Trophoblast cell (in vitro differentiated cells and primary cell): ENCODE data around the gene ARAP2.
A peak's percentile ranks its signal among the peaks of the same experiment; 100 is the strongest.

Source experiments
- DNase-seq, 2 donors: peaks; one replicate each; pipeline ENCODE4 v3.0.0-alpha.2; 2016
- H2AFZ ChIP-seq: 2 replicates; pipeline ENCODE4 v1.6.1; 2013; ENCODE audit warnings: low read length, moderate library complexity, mild to moderate bottlenecking; ENCODE audit not compliant: insufficient read depth, poor library complexity
- H2AK5ac ChIP-seq: 2 replicates; pipeline ENCODE4 v1.6.1; 2013; ENCODE audit warnings: mild to moderate bottlenecking, low read length
- H2BK120ac ChIP-seq: 2 replicates; pipeline ENCODE4 v1.6.1; 2013; ENCODE audit warnings: low read length, mild to moderate bottlenecking, moderate library complexity; ENCODE audit not compliant: insufficient read depth, poor library complexity
- H2BK12ac ChIP-seq: 2 replicates; pipeline ENCODE4 v1.6.1; 2013; ENCODE audit warnings: mild to moderate bottlenecking, low read length, moderate library complexity
- H2BK5ac ChIP-seq: 2 replicates; pipeline ENCODE4 v1.6.1; 2013; ENCODE audit warnings: low read length, low read depth, moderate library complexity, mild to moderate bottlenecking; ENCODE audit not compliant: poor library complexity
- H3K14ac ChIP-seq: 2 replicates; pipeline ENCODE4 v1.6.1; 2013; ENCODE audit warnings: mild to moderate bottlenecking, low read length
- H3K18ac ChIP-seq: 2 replicates; pipeline ENCODE4 v1.6.1; 2013; ENCODE audit warnings: mild to moderate bottlenecking, low read length
- H3K23ac ChIP-seq: 2 replicates; pipeline ENCODE4 v1.6.1; 2013; ENCODE audit warnings: low read length
- H3K27ac ChIP-seq: 2 replicates; pipeline ENCODE4 v1.5.1; 2013; ENCODE audit warnings: low read depth, mild to moderate bottlenecking, inconsistent platforms, low read length, moderate library complexity
- H3K27me3 ChIP-seq: 2 replicates; pipeline ENCODE4 v1.6.1; 2013; ENCODE audit warnings: inconsistent platforms, mild to moderate bottlenecking, low read length, moderate library complexity; ENCODE audit not compliant: insufficient read depth
- H3K36me3 ChIP-seq, 2 experiments: 1 replicate in 1 of 2; 2 replicates in 1 of 2; pipeline ENCODE4 v1.6.1; 2013; ENCODE audit warnings: low read length in 2 of 2, mild to moderate bottlenecking in 2 of 2, moderate library complexity in 1 of 2; ENCODE audit not compliant: insufficient read depth in 2 of 2, control insufficient read depth in 1 of 2
- H3K4ac ChIP-seq: 2 replicates; pipeline ENCODE4 v1.6.1; 2013; ENCODE audit warnings: low read depth, mild to moderate bottlenecking, low read length, moderate library complexity
- H3K4me1 ChIP-seq, 2 experiments: 1 replicate in 1 of 2; 2 replicates in 1 of 2; pipeline ENCODE4 v1.6.1; 2013; ENCODE audit warnings: low read length in 2 of 2, mild to moderate bottlenecking in 2 of 2, moderate library complexity in 1 of 2; ENCODE audit not compliant: insufficient read depth in 2 of 2, control insufficient read depth in 1 of 2
- H3K4me2 ChIP-seq: 2 replicates; pipeline ENCODE4 v1.6.1; 2013; ENCODE audit warnings: inconsistent platforms, mild to moderate bottlenecking, low read length, moderate library complexity
- H3K4me3 ChIP-seq: 2 replicates; pipeline ENCODE4 v1.5.1; 2013; ENCODE audit warnings: mild to moderate bottlenecking, low read depth, low read length, inconsistent platforms
- H3K79me1 ChIP-seq: one replicate; pipeline ENCODE4 v1.6.1; 2013; ENCODE audit warnings: low read length
- H3K79me2 ChIP-seq: 2 replicates; pipeline ENCODE4 v1.6.1; 2013; ENCODE audit warnings: low read length, mild to moderate bottlenecking; ENCODE audit not compliant: control insufficient read depth, insufficient read depth, poor library complexity
- H3K9ac ChIP-seq: 2 replicates; pipeline ENCODE4 v1.6.1; 2013; ENCODE audit warnings: mild to moderate bottlenecking, low read length
- H3K9me3 ChIP-seq: 2 replicates; pipeline ENCODE4 v1.6.1; 2013; ENCODE audit warnings: low read depth, mild to moderate bottlenecking, control low read depth, inconsistent platforms, low read length; ENCODE audit not compliant: insufficient read depth
- H4K12ac ChIP-seq: 2 replicates; pipeline ENCODE4 v1.6.1; 2013; ENCODE audit warnings: low read depth, mild to moderate bottlenecking, low read length, moderate library complexity
- H4K8ac ChIP-seq: 2 replicates; pipeline ENCODE4 v1.6.1; 2013; ENCODE audit warnings: low read depth, mild to moderate bottlenecking, low read length, moderate library complexity
- H4K91ac ChIP-seq: one replicate; pipeline ENCODE4 v1.6.1; 2013; ENCODE audit warnings: low read depth, mild to moderate bottlenecking, low read length, moderate library complexity
- WGBS: extraction: QIAGEN DNeasy Blood & Tissue Kit; methylation state at CpG from one replicate; pipeline ENCODE4 v1.1.7; 2013; ENCODE audit warnings: missing lambda C conversion rate; ENCODE audit not compliant: insufficient read length, insufficient coverage; ENCODE audit errors: extremely low coverage; 5-methylcytosine and 5-hydroxymethylcytosine counted together

Gene ARAP2

DNA sequence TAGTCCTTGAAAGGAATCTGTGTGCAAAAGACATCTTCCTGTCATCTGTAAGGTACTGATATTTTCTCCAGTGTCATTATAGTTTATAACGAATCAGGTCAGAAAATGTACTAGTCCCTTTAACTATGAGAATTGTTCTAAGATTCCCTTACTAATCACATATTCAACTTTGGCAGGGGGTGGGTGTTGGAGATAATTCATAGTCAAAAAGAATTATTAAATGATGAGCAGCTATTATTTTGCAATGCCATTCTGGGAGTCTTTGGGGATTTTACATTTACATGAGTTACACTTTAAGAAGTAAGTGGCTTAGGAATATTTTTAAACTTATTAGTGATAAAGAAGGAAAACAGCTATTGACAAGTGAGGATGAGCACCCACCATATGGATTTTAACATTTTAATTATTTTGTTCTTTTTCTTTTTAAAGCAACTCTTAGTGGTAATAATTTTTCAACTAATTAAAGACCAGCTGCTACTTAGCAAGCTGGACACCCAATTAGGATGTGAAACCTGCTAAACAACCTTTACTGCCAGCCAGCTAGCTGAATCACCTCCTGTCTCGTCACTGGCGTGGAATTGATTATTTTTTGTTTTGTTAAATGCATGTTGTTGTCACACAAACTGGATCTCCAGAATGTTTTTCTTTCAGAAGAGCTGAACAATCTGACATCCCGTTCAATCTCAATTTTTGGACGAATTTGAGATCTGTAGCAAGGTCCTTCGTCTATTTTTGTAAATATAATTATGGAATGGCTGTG lies 219.2 kb downstream of the ARAP2 start:
- H3K23ac ChIP-seq = no peak overlapping the region
- WGBS = no CpG with 5 or more reads among the region's 6 CpGs

GRCh38 chr4:36020351-36020750 lies 224.0 kb downstream of the ARAP2 start:
- no peak overlapping the region for H3K9ac ChIP-seq
- H2BK12ac ChIP-seq = no peak overlapping the region
- no peaks in the 10 kb centered on the region for H3K79me2 ChIP-seq
- H3K27me3 ChIP-seq = no peaks in the 10 kb centered on the region
- H2BK5ac ChIP-seq = no peak overlapping the region
- no peak overlapping the region for H2BK120ac ChIP-seq
- H4K91ac ChIP-seq = no peak overlapping the region
- H4K12ac ChIP-seq = no peak overlapping the region
- no peaks in the 10 kb centered on the region for H3K79me1 ChIP-seq
- no peak overlapping the region for H3K27ac ChIP-seq
- no peak overlapping the region for H2AFZ ChIP-seq
- H3K9me3 ChIP-seq = no peaks in the 10 kb centered on the region
- no peak overlapping the region for H2AK5ac ChIP-seq
- no CpG with 5 or more reads among the region's 3 CpGs for WGBS
- no peak overlapping the region for H3K18ac ChIP-seq
- H3K4me2 ChIP-seq = no peak overlapping the region
- no peaks in the 10 kb centered on the region for H3K4me1 ChIP-seq
- no peak for DNase-seq
- H3K36me3 ChIP-seq = no peaks in the 10 kb centered on the region
- no peak overlapping the region for H3K23ac ChIP-seq
- no peak overlapping the region for H3K14ac ChIP-seq
- H3K4me3 ChIP-seq = no peak overlapping the region
- H3K4ac ChIP-seq = no peak overlapping the region
- no peak overlapping the region for H4K8ac ChIP-seq

More for the DNA sequence above, 219.2 kb downstream of the ARAP2 start:
- no peaks in the 10 kb centered on the region for H3K27me3 ChIP-seq
- no peak overlapping the region for H3K14ac ChIP-seq
- no peak overlapping the region for H2BK12ac ChIP-seq
- H3K18ac ChIP-seq = no peak overlapping the region
- H3K9ac ChIP-seq = no peak overlapping the region
- no peaks in the 10 kb centered on the region for H3K9me3 ChIP-seq
- H2BK5ac ChIP-seq = no peak overlapping the region
- no peak overlapping the region for H3K4ac ChIP-seq
- no peak overlapping the region for H2AFZ ChIP-seq
- no peak overlapping the region for H3K4me3 ChIP-seq
- no peak overlapping the region for H2BK120ac ChIP-seq
- no peaks in the 10 kb centered on the region for H3K4me1 ChIP-seq
- no peak overlapping the region for H2AK5ac ChIP-seq
- H4K91ac ChIP-seq = no peak overlapping the region
- H3K36me3 ChIP-seq = no peaks in the 10 kb centered on the region
- H4K12ac ChIP-seq = no peak overlapping the region
- no peak overlapping the region for H3K4me2 ChIP-seq
- H3K79me2 ChIP-seq = no peaks in the 10 kb centered on the region
- H3K79me1 ChIP-seq = no peaks in the 10 kb centered on the region
- peak; percentile 18 to 35 for DNase-seq
- no peak overlapping the region for H4K8ac ChIP-seq
- H3K27ac ChIP-seq = no peak overlapping the region
